ENCODE measurements around the gene ARHGAP4. TPM values are rescaled to one million over a fixed set of nuclear protein-coding genes. Genes with fewer than 3 reads are reported as not detected.

Gene ARHGAP4
- total RNA-seq, 2 donors from 2014 or later = 155 to 276 TPM

DNA sequence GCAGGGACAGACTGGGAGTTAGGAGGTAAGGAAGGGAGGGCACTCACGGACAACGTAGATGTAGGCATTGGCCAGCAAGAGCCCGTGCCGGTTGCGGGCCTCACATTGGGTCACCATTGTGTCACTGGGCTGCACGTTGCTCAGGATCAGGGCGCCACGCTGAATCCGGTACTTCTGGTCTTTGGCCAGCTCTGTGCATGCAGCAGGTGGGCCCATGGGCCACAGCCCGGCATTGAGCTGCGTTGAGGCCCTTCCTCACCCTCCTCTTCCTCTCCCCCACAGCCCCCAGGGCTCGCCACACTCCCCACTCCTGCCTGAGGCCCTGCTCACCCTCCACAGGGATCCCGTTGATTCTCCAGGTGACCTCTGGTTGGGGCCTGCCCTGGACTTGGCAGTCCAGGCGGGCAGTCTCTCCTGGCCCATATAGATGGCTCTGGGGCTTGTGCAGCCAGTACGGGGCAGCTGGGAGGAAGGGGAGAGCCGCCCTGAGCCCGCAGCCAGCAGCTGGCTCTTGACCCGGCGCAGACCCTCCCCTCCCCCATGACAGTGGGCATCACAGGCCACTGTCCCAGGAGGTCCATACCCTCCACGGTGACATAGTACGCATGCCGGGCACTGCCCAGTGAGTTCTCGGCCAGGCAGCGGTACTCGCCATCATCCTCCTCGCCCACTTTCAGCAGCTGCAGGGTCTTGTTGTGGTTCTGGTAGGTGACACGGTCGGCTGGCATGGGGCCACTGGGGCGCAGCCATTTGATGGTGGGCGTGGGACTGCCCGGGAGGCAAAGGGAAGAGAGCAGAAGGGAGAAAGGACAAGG, 56.4 kb downstream of the ARHGAP4 start:
- Mint-ChIP-seq H3K27ac (no peak overlapping the region), H3K9me3 (no peaks in the 10 kb centered on the region), H3K4me3 (no peak overlapping the region), H3K36me3 (no peaks in the 10 kb centered on the region), H3K4me1 (ENCODE audit: low read depth in 2 of 2) (peaks cover 0 to 1% of the 10 kb centered on the region in 2 donors), H3K27me3 (peaks cover 0 to 6% of the 10 kb centered on the region in 2 donors)
- ATAC-seq (no peak), DNase-seq (ENCODE audit: low spot score) (peak; percentile 37)

DNA sequence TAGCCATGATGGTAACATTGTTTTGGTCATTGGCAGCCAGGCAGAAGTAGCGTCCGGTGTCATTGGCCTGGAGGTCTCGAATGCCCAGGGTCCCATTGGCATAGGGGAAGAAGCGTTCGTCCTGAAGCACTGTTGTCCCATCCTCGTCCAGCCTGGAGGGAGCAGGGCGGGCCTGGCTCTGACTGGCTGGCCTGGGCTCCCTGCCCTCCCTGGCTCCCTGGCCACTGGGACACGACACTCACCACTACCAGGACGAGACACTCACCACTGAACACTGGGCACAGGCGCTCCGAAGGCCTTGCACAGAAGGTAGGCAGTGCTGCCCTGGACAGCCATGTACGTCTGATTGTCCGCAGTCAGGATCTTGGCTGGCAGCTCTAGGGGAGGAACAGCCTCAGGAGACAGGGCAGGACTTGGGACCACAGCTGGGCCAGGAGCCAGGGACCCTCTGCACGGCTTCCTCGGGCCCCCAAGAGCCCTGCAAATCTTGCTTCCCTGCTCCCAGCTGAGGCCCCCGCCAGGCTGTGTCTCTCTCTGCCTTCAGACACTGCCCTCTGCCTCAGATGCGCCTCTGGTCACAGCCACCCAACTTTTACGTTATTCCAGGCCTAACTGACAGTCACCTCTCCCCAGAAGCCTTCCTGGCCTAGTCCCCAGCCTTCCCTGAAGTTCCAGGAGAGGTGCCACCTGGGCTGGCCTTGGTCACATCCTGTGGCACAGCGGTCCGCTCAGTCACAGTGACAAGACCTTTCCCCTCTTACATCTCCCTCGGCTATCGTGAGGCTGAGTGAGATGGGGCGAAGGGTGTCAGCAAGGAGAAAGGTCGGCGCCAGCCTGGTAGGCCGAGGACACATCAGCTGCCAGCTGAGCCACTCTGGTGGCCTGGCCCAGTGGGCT, 57.2 kb downstream of the ARHGAP4 start:
- Mint-ChIP-seq H3K36me3 (no peaks in the 10 kb centered on the region), H3K27me3 (peaks cover 0 to 6% of the 10 kb centered on the region in 2 donors), H3K4me1 (ENCODE audit: low read depth in 2 of 2) (no peaks in the 10 kb centered on the region), H3K27ac (no peak overlapping the region), H3K9me3 (no peaks in the 10 kb centered on the region), H3K4me3 (no peak overlapping the region)
- ATAC-seq (no peak), DNase-seq (ENCODE audit: low spot score) (peak; percentile 37)

DNA sequence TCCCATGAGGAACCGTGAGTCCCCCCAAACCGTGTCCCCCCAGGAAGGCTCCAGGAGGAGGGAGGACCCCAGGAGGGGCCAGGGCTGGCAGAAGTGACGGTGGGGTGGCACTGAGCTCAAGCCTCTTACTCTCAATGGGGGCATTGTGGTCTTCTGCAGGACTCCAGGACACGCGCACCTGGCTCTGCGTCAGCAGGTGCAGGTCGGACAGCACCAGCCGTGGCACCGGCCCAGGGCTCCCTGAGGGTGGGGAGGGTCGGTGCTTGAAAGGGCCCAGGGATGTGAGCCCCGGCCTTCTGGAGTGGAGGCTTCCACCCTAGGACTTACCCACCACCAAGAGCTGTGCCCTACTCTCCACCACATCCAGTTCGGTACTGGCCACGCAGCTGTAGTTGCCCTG, 58.4 kb downstream of the ARHGAP4 start:
- Mint-ChIP-seq H3K4me1 (ENCODE audit: low read depth in 2 of 2) (no peaks in the 10 kb centered on the region), H3K36me3 (no peaks in the 10 kb centered on the region), H3K9me3 (no peaks in the 10 kb centered on the region), H3K27ac (no peak overlapping the region), H3K4me3 (no peak overlapping the region), H3K27me3 (peaks cover 0 to 4% of the 10 kb centered on the region in 2 donors)
- ATAC-seq (no peak), DNase-seq (ENCODE audit: low spot score) (no peak)

DNA sequence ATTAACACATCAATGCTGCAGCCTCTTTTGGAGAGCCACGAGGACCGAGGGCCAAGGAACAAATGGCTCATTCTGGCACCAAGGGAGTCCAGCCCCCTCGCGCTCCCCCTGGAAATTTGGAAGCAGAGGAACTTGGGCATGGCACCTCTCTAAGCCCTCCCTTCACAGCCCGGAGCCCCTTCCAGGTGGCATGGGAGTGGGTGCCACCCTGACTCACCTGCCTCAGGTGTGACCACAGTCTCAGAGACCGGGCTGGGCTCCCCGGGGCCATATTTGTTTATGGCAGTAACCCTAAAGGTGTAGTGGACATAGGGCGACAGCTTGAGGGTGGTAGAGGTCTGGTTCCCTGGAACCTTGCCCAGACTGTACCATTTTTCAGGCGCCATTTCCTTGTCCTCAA, 58.9 kb downstream of the ARHGAP4 start:
- DNase-seq (ENCODE audit: low spot score) = no peak
- Mint-ChIP-seq H3K27ac (no peak overlapping the region), H3K27me3 (peaks cover 0 to under 1% of the 10 kb centered on the region in 2 donors), H3K9me3 (no peaks in the 10 kb centered on the region), H3K36me3 (no peaks in the 10 kb centered on the region), H3K4me3 (no peak overlapping the region), H3K4me1 (ENCODE audit: low read depth in 2 of 2) (no peaks in the 10 kb centered on the region)
- no peak for ATAC-seq

DNA sequence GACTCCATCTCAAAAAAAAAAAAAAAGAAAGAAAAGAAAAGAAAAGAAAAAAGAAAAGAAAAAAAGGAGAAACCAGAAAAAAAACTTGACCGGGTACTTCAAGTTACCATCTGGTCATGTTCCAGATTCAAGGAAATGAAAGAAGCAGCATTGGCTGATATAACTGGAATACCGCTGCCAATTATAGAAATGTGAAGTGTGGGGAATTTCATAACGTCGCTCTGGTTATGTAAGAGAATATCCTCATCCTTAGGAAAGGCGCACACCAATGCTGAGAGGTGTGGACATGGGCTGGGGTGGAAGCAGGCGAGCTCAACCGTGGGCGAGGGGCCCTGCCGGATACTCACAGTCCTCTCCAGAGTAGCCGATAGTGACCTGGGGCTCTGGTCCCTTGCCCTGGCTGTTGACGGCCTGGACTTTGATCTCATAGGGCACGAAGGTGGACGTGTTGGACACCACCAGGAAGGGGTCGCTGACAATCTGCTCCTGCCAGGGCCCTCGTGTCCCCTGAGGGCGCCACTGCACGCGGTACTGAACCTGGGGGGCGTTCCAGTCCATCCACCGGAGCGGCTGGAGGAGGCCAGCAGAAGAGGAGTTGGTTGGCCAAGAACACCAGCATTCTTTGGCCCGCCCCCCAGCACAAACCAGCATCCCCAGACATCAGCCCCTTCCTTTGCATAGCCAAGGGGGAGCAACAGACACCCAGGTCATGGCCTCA, 59.6 kb downstream of the ARHGAP4 start:
- ATAC-seq (no peak), DNase-seq (ENCODE audit: low spot score) (no peak)
- H3K4me1 Mint-ChIP-seq (ENCODE audit: low read depth in 2 of 2) = no peaks in the 10 kb centered on the region
- no peaks in the 10 kb centered on the region for H3K9me3 Mint-ChIP-seq
- H3K36me3 Mint-ChIP-seq = no peaks in the 10 kb centered on the region
- H3K4me3 Mint-ChIP-seq = no peak overlapping the region
- no peaks in the 10 kb centered on the region for H3K27me3 Mint-ChIP-seq
- H3K27ac Mint-ChIP-seq = no peak overlapping the region

DNA sequence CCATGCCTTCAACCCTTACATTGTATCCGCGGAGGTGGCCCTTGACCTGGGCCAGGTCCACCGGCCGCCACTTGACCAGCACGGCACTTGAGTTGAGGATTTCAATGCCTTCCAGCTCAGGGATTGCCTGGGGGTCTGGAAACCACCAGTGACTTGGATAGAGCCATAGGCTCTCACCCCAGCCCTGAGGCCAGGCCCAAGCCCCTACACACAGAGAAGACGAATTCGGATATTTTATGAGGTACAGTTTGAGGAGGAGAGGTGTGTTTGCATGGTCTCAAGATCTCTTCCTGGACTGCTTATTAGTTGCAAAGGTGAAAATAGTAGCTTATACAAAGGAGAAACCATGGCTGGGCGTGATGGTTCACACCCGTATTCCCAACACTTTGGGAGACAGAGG, 60.4 kb downstream of the ARHGAP4 start:
- DNase-seq (ENCODE audit: low spot score) (no peak), ATAC-seq (no peak)
- Mint-ChIP-seq H3K4me3 (no peak overlapping the region), H3K27ac (no peak overlapping the region), H3K36me3 (no peaks in the 10 kb centered on the region), H3K9me3 (no peaks in the 10 kb centered on the region), H3K27me3 (peaks cover 0 to 2% of the 10 kb centered on the region in 2 donors), H3K4me1 (ENCODE audit: low read depth in 2 of 2) (no peaks in the 10 kb centered on the region)

DNA sequence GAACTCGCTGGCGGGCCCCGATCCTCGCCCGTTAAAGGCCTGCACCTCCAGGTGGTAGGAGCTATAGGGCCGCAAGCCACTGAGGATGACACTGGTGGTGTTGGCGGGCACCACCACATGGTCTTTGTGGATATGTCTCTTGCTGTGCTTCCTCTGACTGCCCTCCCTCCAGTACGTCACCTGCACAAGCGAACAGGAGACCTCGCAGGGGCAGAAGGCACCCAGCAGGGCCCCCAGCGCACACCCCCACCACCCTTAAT, 60.8 kb downstream of the ARHGAP4 start:
- peaks cover 0 to 3% of the 10 kb centered on the region in 2 donors for H3K27me3 Mint-ChIP-seq
- H3K9me3 Mint-ChIP-seq = no peaks in the 10 kb centered on the region
- ATAC-seq = no peak
- no peaks in the 10 kb centered on the region for H3K4me1 Mint-ChIP-seq (ENCODE audit: low read depth in 2 of 2)
- H3K36me3 Mint-ChIP-seq = no peaks in the 10 kb centered on the region
- no peak overlapping the region for H3K4me3 Mint-ChIP-seq
- H3K27ac Mint-ChIP-seq = no peak overlapping the region
- no peak for DNase-seq (ENCODE audit: low spot score)

DNA sequence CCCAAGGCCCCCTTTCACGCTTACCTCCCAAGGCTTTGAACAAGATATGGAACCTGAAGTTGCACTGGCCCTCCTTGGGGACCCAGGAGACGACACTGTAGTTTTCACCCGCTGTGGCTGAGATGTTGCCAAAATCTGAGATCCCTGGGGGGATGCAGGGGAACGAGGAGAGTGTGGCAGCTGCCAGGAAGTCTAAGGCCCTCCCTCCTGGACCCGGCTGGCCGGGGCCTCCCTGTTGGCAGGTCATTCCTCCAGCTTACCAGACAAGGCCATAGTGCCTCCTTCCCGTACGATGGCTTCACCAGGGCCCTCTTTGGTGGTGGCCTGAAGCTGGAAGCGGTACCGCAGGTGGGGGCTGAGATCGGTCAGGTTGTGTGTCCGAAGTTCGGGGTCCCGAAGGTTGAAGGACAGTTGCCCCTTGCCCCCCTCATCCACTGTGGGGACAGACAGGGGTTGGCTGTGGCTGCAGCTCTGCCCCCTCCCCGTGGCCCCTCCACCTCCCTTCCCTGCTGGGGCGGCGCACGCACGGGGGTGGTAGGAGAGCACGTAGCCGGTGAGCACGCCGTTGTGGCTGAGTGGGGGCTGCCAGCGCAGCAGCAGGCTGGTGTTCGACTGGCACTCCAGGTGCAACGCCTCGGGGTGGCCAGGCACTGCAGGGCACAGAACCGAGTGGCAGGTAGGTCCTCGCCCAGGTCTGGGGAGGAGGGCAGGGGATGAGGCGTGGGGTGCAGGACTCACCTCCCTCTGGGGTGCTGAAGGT, 61.3 kb downstream of the ARHGAP4 start:
- no peaks in the 10 kb centered on the region for H3K4me1 Mint-ChIP-seq (ENCODE audit: low read depth in 2 of 2)
- H3K27ac Mint-ChIP-seq = no peak overlapping the region
- no peaks in the 10 kb centered on the region for H3K36me3 Mint-ChIP-seq
- DNase-seq (ENCODE audit: low spot score) = no peak
- no peak overlapping the region for H3K4me3 Mint-ChIP-seq
- ATAC-seq = no peak
- H3K27me3 Mint-ChIP-seq = peaks cover 0 to 3% of the 10 kb centered on the region in 2 donors
- H3K9me3 Mint-ChIP-seq = no peaks in the 10 kb centered on the region

DNA sequence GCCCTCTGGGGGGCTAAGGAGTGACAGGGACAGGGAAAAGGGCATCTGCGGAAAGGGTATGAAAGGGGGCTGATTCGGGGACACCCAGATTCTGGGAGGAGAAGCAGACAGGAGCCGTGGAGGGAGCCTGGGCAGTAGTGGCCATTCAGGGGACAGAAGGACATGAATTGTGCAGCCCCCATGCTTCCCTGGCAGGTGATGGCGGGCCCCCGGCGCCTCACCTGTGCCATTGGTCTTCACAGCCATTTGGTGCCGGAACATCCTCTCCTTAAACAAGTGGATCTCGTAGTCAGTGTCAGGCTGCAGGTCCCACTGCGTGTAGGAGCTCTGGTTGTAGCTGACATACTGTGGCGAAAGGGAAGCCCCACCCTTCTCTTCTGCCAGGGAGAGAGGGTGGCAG, 62.0 kb downstream of the ARHGAP4 start:
- DNase-seq (ENCODE audit: low spot score) (no peak), ATAC-seq (no peak)
- H3K4me1 Mint-ChIP-seq (ENCODE audit: low read depth in 2 of 2) = no peaks in the 10 kb centered on the region
- no peak overlapping the region for H3K27ac Mint-ChIP-seq
- H3K36me3 Mint-ChIP-seq = no peaks in the 10 kb centered on the region
- H3K27me3 Mint-ChIP-seq = peaks cover 0 to 7% of the 10 kb centered on the region in 2 donors
- no peak overlapping the region for H3K4me3 Mint-ChIP-seq
- no peaks in the 10 kb centered on the region for H3K9me3 Mint-ChIP-seq

DNA sequence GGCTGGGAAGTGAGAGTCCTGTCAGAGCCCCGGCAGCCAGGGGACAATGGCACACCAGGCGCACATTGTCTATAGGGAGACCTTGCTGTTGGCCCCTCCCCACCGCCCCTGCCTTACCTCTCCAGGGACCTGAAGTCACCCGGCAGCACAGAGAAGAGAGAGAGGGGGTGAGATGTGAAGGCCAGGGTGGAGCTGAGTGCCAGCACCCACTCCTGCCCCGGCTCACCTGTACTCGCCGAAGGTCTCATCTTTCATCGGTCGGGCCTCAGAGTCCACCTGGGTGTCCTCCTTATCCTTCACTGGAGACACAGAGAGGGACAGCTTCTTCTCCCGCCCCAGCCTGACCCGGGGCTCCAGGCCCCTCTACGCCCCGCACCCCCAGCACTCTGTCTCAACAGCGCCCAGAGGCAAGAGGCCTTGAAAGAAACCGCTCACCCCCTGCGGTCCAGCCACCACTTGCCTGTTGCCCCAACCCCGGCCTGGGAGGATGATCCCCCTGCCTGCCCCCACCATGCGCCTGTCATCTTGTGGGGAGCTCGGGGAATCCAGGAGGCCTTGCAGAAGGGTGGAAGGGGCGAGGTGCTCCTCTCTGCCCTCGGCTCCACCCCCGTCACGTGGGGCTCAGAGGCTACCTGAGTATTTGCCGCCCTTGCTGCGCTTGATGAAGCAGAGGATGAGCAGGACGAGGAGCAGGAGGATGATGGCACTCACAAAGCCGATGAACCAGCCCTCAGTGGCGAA, 62.6 kb downstream of the ARHGAP4 start:
- Mint-ChIP-seq H3K36me3 (no peaks in the 10 kb centered on the region), H3K4me1 (ENCODE audit: low read depth in 2 of 2) (no peaks in the 10 kb centered on the region), H3K27me3 (peaks cover 0 to 9% of the 10 kb centered on the region in 2 donors), H3K4me3 (no peak overlapping the region), H3K9me3 (no peaks in the 10 kb centered on the region), H3K27ac (no peak overlapping the region)
- ATAC-seq (no peak), DNase-seq (ENCODE audit: low spot score) (no peak)

DNA sequence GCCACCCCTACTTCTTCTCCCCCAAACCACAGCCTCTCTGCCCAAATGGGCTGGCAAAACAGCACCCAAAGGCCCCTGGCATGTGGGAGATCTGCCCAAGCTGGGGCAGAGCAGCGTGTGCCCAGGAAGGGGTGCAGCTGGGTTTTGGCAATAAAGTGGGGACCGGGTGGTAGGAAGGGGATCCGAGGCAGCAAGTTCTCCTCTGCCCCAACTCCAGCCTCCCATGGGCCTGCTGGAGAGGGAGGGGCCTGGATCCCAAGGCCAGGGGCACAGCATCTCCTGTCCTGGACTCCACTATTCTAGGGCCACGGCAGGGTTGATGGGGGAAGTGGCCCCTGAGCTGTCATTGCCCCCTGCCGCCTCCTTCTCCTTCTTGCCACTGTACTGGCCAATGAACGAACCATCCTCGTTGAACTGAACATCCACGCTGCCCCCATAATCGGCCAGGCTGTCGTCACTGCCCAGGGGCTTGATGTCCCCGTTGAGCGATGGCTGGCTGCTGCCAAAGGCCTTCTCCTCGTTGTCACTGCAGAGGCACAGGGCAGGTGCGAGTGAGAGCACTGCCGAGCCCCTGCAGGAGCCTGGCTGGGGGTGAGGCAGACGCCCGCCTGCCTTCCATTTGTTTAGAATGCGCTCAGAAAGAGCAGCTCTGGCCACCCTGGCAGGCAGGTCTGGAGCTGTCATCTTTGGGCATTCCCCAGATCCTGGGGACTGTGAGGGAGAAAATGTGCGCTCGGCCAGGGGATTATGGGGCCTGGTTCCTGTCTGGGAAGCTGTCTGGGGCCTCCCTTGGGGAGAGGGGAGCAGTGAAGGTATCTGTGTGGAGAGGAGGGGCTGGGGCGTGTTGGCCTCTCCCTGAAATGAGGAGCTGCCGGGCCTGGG, 63.5 kb downstream of the ARHGAP4 start:
- Mint-ChIP-seq H3K27me3 (peaks cover 0 to 9% of the 10 kb centered on the region in 2 donors), H3K27ac (no peak overlapping the region), H3K36me3 (no peaks in the 10 kb centered on the region), H3K9me3 (no peaks in the 10 kb centered on the region), H3K4me1 (ENCODE audit: low read depth in 2 of 2) (peaks cover 1 to 2% of the 10 kb centered on the region in 2 donors), H3K4me3 (no peak overlapping the region)
- DNase-seq (ENCODE audit: low spot score) = no peak
- ATAC-seq = no peak

DNA sequence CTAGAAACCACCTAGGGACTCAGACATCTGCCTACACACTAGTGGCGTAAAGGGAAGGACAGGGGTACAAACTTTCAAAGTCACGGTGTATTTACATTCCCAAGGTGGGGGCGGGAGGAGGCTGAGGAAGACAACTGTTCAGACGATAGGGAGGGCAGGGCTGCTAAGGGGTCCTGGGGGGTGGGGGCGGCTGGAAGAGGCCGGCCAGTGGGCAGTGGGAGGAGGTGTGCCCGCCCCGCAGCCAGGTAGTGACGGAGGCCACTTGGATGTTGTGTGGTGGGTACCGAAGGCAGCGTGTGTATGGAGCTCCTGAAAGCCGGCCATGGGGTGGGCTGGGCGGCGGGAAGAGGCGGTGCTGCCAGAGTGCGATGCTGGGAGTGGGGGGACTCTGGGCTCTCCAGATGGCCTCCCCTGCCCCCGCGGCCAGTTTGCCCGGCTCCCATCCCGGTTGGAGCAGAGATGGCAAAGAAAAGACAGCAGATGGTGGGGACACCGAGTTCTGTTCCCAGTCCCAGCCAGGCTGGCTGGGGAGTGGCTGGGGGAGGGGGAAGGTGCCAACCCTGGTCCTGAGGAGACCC, 64.2 kb downstream of the ARHGAP4 start:
- ATAC-seq (no peak), DNase-seq (ENCODE audit: low spot score) (peak; percentile 44)
- peaks cover 0 to 9% of the 10 kb centered on the region in 2 donors for H3K27me3 Mint-ChIP-seq
- H3K36me3 Mint-ChIP-seq = no peaks in the 10 kb centered on the region
- no peaks in the 10 kb centered on the region for H3K9me3 Mint-ChIP-seq
- no peak overlapping the region for H3K4me3 Mint-ChIP-seq
- no peak overlapping the region for H3K27ac Mint-ChIP-seq
- H3K4me1 Mint-ChIP-seq (ENCODE audit: low read depth in 2 of 2) = peaks cover 9 to 10% of the 10 kb centered on the region in 2 donors

All from natural killer cell treated with Interleukin-12 subunit alpha and Interleukin-12 subunit beta and Interleukin-15 and Interleukin-18, amount 100 ng/mL, for 72 hours (primary cell).